ENCODE measurements around the gene GNG7. TPM values are rescaled to one million over a fixed set of nuclear protein-coding genes. Genes with fewer than 3 reads are reported as not detected.
"Not testable (repeated sequence)": the region's sequence is repeated elsewhere in the genome, so short reads cannot be mapped to it uniquely, and the experiment has no call there.

Gene GNG7
- polyA plus RNA-seq, 1 donor (not counting 4 experiments of a cell fraction or from before 2014, with no cell fraction given): 0.01 TPM

DNA sequence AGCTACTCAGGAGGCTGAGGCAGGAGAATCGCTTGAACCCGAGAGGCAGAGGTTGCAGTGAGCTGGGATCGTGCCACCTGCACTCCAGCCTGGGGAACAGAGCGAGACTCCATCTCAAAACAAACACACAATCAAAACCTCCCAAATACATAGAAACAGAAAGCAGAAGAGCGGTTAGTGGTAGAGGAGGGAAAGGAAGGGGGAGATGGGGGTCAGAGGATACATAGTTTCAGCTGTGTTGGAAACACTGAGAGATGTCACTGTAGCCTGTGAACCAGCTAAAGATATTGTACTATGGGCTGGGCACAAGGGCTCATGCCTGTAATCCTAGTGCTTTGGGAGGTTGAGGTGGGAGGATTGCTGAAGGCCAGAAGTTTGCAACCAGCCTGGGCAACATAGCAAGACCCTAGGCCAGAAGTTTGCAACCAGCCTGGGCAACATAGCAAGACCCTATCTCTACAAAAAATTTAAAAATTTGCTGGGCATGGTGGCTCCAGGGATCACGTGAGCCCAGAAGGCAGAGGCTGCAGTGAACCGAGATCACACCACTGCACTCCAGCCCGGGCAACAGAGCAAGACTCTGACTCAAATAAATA is 49.9 kb downstream of the GNG7 start:
- Histone ChIP-seq H3K4me3 (ENCODE audit: control insufficient read depth in 2 of 3, extremely low read depth in 1 of 3, insufficient read depth in 2 of 3, low read depth in 1 of 3, low read length in 3 of 3) (no peak overlapping the region), H3K27me3 (ENCODE audit: control insufficient read depth, extremely low read depth, insufficient read depth, low read length) (peaks cover 4% of the 10 kb centered on the region), H3K79me2 (ENCODE audit: control insufficient read depth, insufficient read depth, low read length) (no peaks in the 10 kb centered on the region), H3K4me1 (ENCODE audit: control insufficient read depth, extremely low read depth, insufficient read depth, low read length) (no peaks in the 10 kb centered on the region), H3K9me1 (ENCODE audit: control insufficient read depth, extremely low read depth, insufficient read depth, low read length) (no peaks in the 10 kb centered on the region), H2AFZ (ENCODE audit: control insufficient read depth, low read length) (no peak overlapping the region), H3K4me2 (ENCODE audit: control insufficient read depth, extremely low read depth, insufficient read depth, low read depth, low read length) (no peak overlapping the region), H3K9ac (ENCODE audit: control insufficient read depth, extremely low read depth, insufficient read depth, low read length) (no peak overlapping the region), H3K27ac (ENCODE audit: control insufficient read depth, insufficient read depth, low read length) (no peak overlapping the region), H4K20me1 (ENCODE audit: control insufficient read depth, extremely low read depth, insufficient read depth, low read length) (no peaks in the 10 kb centered on the region), H3K36me3 (ENCODE audit: control insufficient read depth in 2 of 2, extremely low read depth in 1 of 2, insufficient read depth in 2 of 2, low read length in 2 of 2) (no peaks in the 10 kb centered on the region), H3K9me3 (ENCODE audit: control insufficient read depth, low read depth, low read length) (no peaks in the 10 kb centered on the region)
- DNase-seq (ENCODE audit: low read depth, low spot score) (no peak), FAIRE-seq (no peak)
- TF ChIP-seq, protein P1, sequence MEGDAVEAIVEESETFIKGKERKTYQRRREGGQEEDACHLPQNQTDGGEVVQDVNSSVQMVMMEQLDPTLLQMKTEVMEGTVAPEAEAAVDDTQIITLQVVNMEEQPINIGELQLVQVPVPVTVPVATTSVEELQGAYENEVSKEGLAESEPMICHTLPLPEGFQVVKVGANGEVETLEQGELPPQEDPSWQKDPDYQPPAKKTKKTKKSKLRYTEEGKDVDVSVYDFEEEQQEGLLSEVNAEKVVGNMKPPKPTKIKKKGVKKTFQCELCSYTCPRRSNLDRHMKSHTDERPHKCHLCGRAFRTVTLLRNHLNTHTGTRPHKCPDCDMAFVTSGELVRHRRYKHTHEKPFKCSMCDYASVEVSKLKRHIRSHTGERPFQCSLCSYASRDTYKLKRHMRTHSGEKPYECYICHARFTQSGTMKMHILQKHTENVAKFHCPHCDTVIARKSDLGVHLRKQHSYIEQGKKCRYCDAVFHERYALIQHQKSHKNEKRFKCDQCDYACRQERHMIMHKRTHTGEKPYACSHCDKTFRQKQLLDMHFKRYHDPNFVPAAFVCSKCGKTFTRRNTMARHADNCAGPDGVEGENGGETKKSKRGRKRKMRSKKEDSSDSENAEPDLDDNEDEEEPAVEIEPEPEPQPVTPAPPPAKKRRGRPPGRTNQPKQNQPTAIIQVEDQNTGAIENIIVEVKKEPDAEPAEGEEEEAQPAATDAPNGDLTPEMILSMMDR (optimal IDR thresholded peaks at IDR 0.05 in 1 of 3, IDR thresholded peaks at IDR 0.05 in 1 of 3, conservative IDR thresholded peaks at IDR 0.05 in 1 of 3; ENCODE audit: extremely low read depth in 1 of 3, insufficient read depth in 2 of 3, low read length in 3 of 3): no peak
- no peak for TF ChIP-seq EZH2 (IDR thresholded peaks at IDR 0.05; ENCODE audit: low read length)
- dilution Hi-C loops (cut with MboI; ENCODE audit: extremely low pct_ligation_motif_present, low sequenced_read_pairs): no loop called here

DNA sequence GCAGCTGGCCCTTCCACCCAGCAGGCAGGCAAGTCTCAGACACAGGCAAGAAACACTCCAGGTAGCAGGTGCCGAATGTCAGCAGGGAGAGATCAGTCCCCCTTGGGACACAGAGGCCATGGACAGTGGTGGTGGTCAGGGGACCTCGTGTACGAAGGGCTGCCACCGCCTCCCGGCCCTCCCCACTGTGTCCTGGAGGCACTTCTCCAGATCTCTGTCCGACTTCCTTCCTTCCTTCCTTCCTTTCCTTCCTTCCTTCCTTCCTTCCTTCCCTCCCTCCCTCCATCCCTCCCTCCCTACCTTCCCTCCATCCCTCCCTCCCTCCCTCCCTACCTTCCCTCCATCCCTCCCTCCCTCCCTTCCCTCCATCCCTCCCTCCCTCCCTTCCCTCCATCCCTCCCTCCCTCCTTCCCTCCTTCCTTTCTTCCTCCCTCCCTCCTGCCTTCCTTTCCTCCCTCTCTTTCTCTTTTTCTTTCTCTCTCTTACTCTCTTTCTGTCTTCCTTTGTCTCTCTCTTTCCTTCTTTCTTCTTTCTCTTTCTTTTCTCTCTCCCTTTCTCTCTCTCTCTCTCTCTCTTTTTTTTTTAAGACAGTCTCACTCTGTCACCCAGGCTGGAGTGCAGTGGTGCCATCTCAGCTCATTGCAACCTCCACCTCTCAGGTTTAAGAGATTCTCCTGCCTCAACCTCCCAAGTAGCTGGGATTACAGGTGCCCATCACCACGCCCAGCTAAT is 51.3 kb downstream of the GNG7 start:
- H3K9me1 ChIP-seq (ENCODE audit: control insufficient read depth, extremely low read depth, insufficient read depth, low read length); FAIRE-seq; H3K27me3 ChIP-seq (ENCODE audit: control insufficient read depth, extremely low read depth, insufficient read depth, low read length); dilution Hi-C loops (cut with MboI; ENCODE audit: extremely low pct_ligation_motif_present, low sequenced_read_pairs); H2AFZ ChIP-seq (ENCODE audit: control insufficient read depth, low read length); H3K9me3 ChIP-seq (ENCODE audit: control insufficient read depth, low read depth, low read length); DNase-seq (ENCODE audit: low read depth, low spot score); H3K4me2 ChIP-seq (ENCODE audit: control insufficient read depth, extremely low read depth, insufficient read depth, low read depth, low read length); H3K4me1 ChIP-seq (ENCODE audit: control insufficient read depth, extremely low read depth, insufficient read depth, low read length); H3K27ac ChIP-seq (ENCODE audit: control insufficient read depth, insufficient read depth, low read length); H3K36me3 ChIP-seq (ENCODE audit: control insufficient read depth in 2 of 2, extremely low read depth in 1 of 2, insufficient read depth in 2 of 2, low read length in 2 of 2); H3K4me3 ChIP-seq (ENCODE audit: control insufficient read depth in 2 of 3, extremely low read depth in 1 of 3, insufficient read depth in 2 of 3, low read depth in 1 of 3, low read length in 3 of 3); H3K9ac ChIP-seq (ENCODE audit: control insufficient read depth, extremely low read depth, insufficient read depth, low read length); H3K79me2 ChIP-seq (ENCODE audit: control insufficient read depth, insufficient read depth, low read length); H4K20me1 ChIP-seq (ENCODE audit: control insufficient read depth, extremely low read depth, insufficient read depth, low read length): not testable (repeated sequence)
